Cardiac septum (tissue), 1 donor: ENCODE results near the gene NFYC. TPM values are rescaled to one million over a fixed set of nuclear protein-coding genes. Genes with fewer than 3 reads are reported as not detected.
"Not testable (repeated sequence)": the region's sequence is repeated elsewhere in the genome, so short reads cannot be mapped to it uniquely, and the experiment has no call there.

Experiments used
- DNase-seq: peaks from one replicate; pipeline ENCODE4 v3.0.0-alpha.2; 2020; ENCODE audit warnings: low spot score
- intact Hi-C: fragments of 100-400 bp; cut with DNase I; formaldehyde crosslinking; loops from one replicate; pipeline ENCODE4 v1.14.0; 2022
- total RNA-seq: library from RNA; stranded (reverse); fragmentation: NEBNext Ultra II Directional; extraction: Animal tissue kit (Norgen Biotek cat#: 25700); gene quantifications from one replicate; pipeline ENCODE4 v1.2.1, GENCODE V29; 2021
- donor health status: DM: no; HTN: no; CAD: no.

NFYC gene
- total RNA-seq, 1 donor from 2014 or later = 61.7 TPM

GRCh38 chr1:40722622-40723021 is 31.1 kb downstream of the NFYC start:
- intact Hi-C loops = no loop called here
- DNase-seq = no peak

- intact Hi-C loops = no loop called here
- DNase-seq = no peak
These were observed 31.9 kb downstream of the NFYC start for GRCh38 chr1:40723196-40723955.

- DNase-seq, intact Hi-C loops: not testable (repeated sequence)
These were observed 36.2 kb downstream of the NFYC start for GRCh38 chr1:40727662-40728061.

- DNase-seq, intact Hi-C loops: not testable (repeated sequence)
These were observed 37.9 kb downstream of the NFYC start for GRCh38 chr1:40729316-40729862.

- intact Hi-C loops = loop anchor here (5.0 kb wide), 1 partner anchor 39 kb away; no protein-coding TSS in a partner anchor
- no peak for DNase-seq
These were observed 41.3 kb downstream of the NFYC start for GRCh38 chr1:40732756-40733301.

GRCh38 chr1:40734882-40735628 is 43.6 kb downstream of the NFYC start:
- no peak for DNase-seq
- intact Hi-C loops = loop anchor here (5.0 kb wide), 1 partner anchor 37 kb away; no protein-coding TSS in a partner anchor

- DNase-seq = no peak
- intact Hi-C loops = loop anchor here (1.0 kb wide), 1 partner anchor 45 kb away; the partner anchor contains the start of gene NFYC
These were observed 44.6 kb downstream of the NFYC start for GRCh38 chr1:40736085-40736531.

- intact Hi-C loops = no loop called here
- DNase-seq = no peak
These were observed 47.3 kb downstream of the NFYC start for GRCh38 chr1:40738831-40739230.

GRCh38 chr1:40739455-40740008 is 48.0 kb downstream of the NFYC start:
- intact Hi-C loops = no loop called here
- DNase-seq = no peak

GRCh38 chr1:40740039-40740996 is 48.8 kb downstream of the NFYC start:
- intact Hi-C loops = no loop called here
- no peak for DNase-seq

GRCh38 chr1:40740997-40741736 is 49.7 kb downstream of the NFYC start:
- no peak for DNase-seq
- intact Hi-C loops = no loop called here

GRCh38 chr1:40742363-40743061 is 51.0 kb downstream of the NFYC start:
- intact Hi-C loops = no loop called here
- DNase-seq = no peak

GRCh38 chr1:40743452-40743851 is 51.9 kb downstream of the NFYC start:
- intact Hi-C loops = no loop called here
- no peak for DNase-seq

GRCh38 chr1:40743860-40744259 is 52.4 kb downstream of the NFYC start:
- intact Hi-C loops = no loop called here

GRCh38 chr1:40745176-40745575 is 53.7 kb downstream of the NFYC start:
- no peak for DNase-seq
- intact Hi-C loops = no loop called here

More at GRCh38 chr1:40743860-40744259, 52.4 kb downstream of the NFYC start:
- DNase-seq = no peak

- no peak for DNase-seq
- intact Hi-C loops = no loop called here
These were observed 55.0 kb downstream of the NFYC start for GRCh38 chr1:40746344-40747090.
